RWPE1 (cell line): Measurements from ENCODE around the gene CES5A.

Experiments
- CTCF ChIA-PET: fragments of 350-600 bp; sonication (Branson Sonifier 250); formaldehyde crosslinking; extraction: SDS; loops from one replicate; lab custom pipeline; 2021; lab: Yijun Ruan, JAX
- POLR2A ChIA-PET: fragments of 400-600 bp; formaldehyde crosslinking; extraction: SDS; loops from one replicate; lab custom pipeline; 2020; ENCODE audit warnings: antibody characterized with exemption; ENCODE audit not compliant: low non-redundant PET; lab: Yijun Ruan, JAX
- DNase-seq: peaks from one replicate; pipeline ENCODE4 v3.0.0; 2012; ENCODE audit warnings: low spot score
- H3K27ac ChIP-seq: fragments of 450-650 bp; 2 replicates; pipeline ENCODE4 v1.5.1; 2017
- TF ChIP-seq, protein P1 (sequence below): fragments of 450-650 bp; conservative IDR thresholded peaks from 2 replicates; pipeline ENCODE4 v1.5.1; 2017; ENCODE audit warnings: low read depth, mild to moderate bottlenecking

Gene CES5A

DNA sequence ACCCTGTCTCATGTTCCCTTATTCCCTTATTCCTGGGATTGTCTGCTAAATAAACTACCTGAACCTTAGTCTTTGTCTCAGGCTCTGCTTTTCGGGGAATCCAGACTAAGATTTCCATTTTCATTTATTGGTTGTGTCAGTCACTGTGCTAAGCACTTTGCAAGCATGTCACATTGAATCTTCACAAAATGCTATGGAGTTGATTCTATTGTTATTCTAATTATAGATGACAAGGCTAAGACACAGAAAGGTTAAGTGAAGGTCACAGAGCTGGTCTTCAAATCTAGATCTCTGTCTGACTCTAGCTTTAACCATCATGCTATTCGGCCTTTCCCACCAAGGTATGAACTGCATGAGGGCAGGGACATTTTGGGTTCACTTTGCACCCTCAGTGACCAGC, 13.4 kb upstream of the CES5A start:
- ChIA-PET POLR2A (no interaction called here), CTCF (no interaction called here)
- no peak overlapping the region for H3K27ac ChIP-seq
- TF ChIP-seq, protein P1, sequence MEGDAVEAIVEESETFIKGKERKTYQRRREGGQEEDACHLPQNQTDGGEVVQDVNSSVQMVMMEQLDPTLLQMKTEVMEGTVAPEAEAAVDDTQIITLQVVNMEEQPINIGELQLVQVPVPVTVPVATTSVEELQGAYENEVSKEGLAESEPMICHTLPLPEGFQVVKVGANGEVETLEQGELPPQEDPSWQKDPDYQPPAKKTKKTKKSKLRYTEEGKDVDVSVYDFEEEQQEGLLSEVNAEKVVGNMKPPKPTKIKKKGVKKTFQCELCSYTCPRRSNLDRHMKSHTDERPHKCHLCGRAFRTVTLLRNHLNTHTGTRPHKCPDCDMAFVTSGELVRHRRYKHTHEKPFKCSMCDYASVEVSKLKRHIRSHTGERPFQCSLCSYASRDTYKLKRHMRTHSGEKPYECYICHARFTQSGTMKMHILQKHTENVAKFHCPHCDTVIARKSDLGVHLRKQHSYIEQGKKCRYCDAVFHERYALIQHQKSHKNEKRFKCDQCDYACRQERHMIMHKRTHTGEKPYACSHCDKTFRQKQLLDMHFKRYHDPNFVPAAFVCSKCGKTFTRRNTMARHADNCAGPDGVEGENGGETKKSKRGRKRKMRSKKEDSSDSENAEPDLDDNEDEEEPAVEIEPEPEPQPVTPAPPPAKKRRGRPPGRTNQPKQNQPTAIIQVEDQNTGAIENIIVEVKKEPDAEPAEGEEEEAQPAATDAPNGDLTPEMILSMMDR = no peak
- DNase-seq = no peak

DNA sequence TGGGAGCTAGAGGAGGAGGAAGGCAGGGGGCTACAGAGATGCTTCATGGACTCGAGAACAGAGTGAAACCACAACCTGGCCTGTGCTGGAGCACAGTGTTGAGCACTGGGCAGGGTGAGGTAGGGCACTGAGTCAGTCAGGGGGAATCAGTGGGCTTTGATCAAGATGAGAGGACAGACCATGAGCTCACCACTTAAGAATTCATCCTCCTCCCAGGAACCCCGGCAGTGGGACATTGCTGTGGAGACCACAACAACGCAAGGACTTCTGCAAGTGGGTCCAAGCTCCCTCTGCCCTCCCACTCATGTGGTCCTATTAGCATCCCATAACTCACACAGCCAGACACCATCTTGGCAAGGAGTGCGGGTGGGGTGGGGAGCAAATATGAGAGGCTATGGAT, 1.7 kb upstream of the CES5A start:
- no peak for DNase-seq
- no peak overlapping the region for H3K27ac ChIP-seq
- ChIA-PET POLR2A (no interaction called here), CTCF (no interaction called here)
- TF ChIP-seq, protein P1 = no peak

DNA sequence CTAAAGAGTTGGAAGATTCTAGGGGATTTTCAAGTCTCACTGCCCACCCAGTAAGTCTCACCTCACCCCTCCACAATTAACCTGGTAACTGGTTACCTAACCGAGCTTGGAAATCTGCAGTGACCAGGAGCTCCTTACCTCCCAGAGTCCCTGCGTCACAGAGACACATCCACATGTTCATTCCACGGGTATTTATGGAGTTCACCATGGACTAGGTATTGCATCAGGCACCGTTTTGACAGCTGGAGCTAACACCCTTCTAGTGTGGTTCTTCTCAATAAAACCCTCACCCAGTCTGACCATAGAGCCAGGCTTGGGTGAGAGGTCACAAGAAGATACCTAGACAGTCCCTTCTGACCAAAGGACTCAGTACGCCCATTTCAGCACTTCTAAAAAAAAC, 2.1 kb downstream of the CES5A start:
- CTCF ChIA-PET = no interaction called here
- no peak overlapping the region for H3K27ac ChIP-seq
- TF ChIP-seq, protein P1 = no peak
- no peak for DNase-seq
- POLR2A ChIA-PET = no interaction called here

DNA sequence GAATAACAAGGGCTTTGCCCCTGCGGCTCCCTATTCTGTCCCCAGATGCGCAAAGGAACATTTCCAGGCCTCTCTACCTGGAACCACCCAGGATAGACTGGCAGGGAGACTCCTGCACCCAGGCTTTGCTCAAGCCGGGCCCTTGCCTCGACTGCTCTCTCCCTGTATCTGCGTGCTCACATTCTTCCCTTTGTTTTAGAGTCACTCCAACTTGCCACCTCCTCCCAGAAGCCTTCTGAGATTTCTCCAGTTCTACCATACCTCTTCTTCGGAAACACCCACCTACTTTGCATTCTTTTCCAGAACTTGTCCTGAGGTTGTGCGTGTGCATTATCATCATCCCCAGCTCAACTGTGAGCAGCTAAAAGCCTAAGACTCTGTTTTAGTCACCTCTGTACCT, 3.0 kb downstream of the CES5A start:
- TF ChIP-seq, protein P1 = no peak
- DNase-seq = no peak
- CTCF ChIA-PET = interaction anchor here (0.9 kb wide), 1 partner anchor 407 kb away, joined by 3 read pairs; no protein-coding TSS in a partner anchor
- H3K27ac ChIP-seq = no peak overlapping the region
- POLR2A ChIA-PET = no interaction called here

DNA sequence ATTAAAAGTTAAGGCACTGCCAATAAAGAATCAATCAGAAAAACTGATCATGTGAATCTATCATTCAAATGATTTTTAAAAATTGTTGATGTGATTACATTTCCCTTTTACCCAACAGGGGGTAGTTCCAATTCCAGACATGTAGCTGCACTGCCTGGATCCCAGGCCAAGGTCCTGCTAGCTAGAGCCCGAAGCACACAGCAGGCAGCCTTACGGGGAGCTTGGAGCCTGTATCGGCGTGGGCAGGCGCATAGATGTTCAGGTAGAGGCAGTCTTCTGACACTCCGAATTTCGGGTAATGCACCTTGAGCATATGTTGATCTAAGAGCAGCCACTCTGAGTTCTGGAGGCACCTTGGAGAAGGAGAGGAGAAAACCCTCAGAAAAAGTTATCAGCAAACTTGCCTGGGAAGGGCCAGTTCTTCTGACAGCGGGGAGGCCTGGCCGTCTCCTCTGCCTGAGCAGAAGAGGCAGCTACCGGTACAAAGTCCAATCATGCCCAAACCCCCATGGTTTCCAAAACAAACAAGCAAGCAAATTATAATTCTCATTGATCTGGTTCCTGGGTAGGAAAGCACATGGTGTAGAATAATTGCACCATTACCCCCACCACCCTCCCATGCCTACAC, 3.6 kb downstream of the CES5A start:
- ChIA-PET CTCF (interaction anchor here (0.9 kb wide), 1 partner anchor 406 kb away, joined by 3 read pairs; no protein-coding TSS in a partner anchor), POLR2A (no interaction called here)
- TF ChIP-seq, protein P1 = no peak
- H3K27ac ChIP-seq = no peak overlapping the region
- no peak for DNase-seq

DNA sequence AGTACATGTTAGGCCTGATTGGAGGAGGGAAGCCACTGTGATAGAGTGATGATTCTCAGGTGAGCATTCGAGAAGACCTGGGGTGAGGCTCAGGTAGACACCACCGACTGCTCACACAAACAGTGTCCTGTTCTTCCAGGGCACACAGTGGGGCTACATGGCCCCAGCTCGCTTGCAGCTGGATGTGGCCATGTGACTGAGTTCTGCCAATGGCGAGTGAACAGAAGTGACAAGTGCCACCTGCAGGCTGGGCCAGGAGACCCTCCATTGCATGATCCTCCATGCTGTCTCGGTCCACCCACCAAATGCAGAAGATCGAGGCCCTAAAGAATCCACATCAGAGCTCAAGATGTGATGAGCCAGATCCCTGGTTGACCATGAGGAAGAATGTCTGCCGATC, 6.2 kb downstream of the CES5A start:
- TF ChIP-seq, protein P1 = no peak
- CTCF ChIA-PET = no interaction called here
- H3K27ac ChIP-seq = no peak overlapping the region
- no peak for DNase-seq
- POLR2A ChIA-PET = no interaction called here
